Spleen (tissue), 7 donors: ENCODE results near the gene NDOR1.

Source experiments
- CTCF ChIP-seq, 11 experiments: fragments of 200-600 bp in 7 of 11; fragments of 450-650 bp in 4 of 11; sonication (generic) in 4 of 11; IDR thresholded peaks in 8 of 11; conservative IDR thresholded peaks in 3 of 11; 1 replicate in 7 of 11; 2 replicates in 4 of 11; pipeline versions ENCODE4 v1.4.0 to v1.8.0; 2016 to 2021; ENCODE audit warnings: antibody characterized with exemption in 11 of 11, inconsistent platforms in 4 of 11, mild to moderate bottlenecking in 1 of 11
- POLR2A ChIP-seq, 3 donors: fragments of 450-650 bp; IDR thresholded peaks; one replicate each; pipeline ENCODE4 v1.5.1; 2017; ENCODE audit warnings: antibody characterized with exemption in 3 of 3, mild to moderate bottlenecking in 1 of 3
- POLR2AphosphoS5 ChIP-seq, 3 donors: sonication (generic); formaldehyde crosslinking; IDR thresholded peaks; one replicate each; pipeline ENCODE4 v1.5.1; 2017; ENCODE audit warnings: antibody characterized with exemption in 3 of 3
- donor health status: DM: no; HTN: no; CAD: no; lungs with moderate emphysema.
- donor health status: DM: no; HTN: no; CAD: no.
- donor health status: DM: no; HTN: no; CAD: no.

- TF ChIP-seq CTCF (IDR thresholded peaks at IDR 0.05 in 8 of 11, conservative IDR thresholded peaks at IDR 0.05 in 3 of 11) (no peak), POLR2A (IDR thresholded peaks at IDR 0.05) (no peak), POLR2AphosphoS5 (IDR thresholded peaks at IDR 0.05) (no peak)
These were observed 27.1 kb upstream of the NDOR1 start for GRCh38 chr9:137178201-137178938.
